Hepatocyte (in vitro differentiated cells): Measurements from ENCODE around the gene EPHA2. TPM values are rescaled to one million over a fixed set of nuclear protein-coding genes. Genes with fewer than 3 reads are reported as not detected.

Experiments
- DNase-seq: peaks from one replicate; pipeline ENCODE4 v3.0.0-alpha.2; 2016; ENCODE audit warnings: low spot score
- H2AFZ ChIP-seq: fragments of 200-600 bp; sonication (generic); 2 replicates; pipeline ENCODE4 v1.6.0; 2016; ENCODE audit warnings: antibody characterized with exemption, mild to moderate bottlenecking
- H3K27ac ChIP-seq: fragments of 200-600 bp; sonication (generic); 2 replicates; pipeline ENCODE4 v1.5.1; 2016; ENCODE audit warnings: mild to moderate bottlenecking
- H3K27me3 ChIP-seq: fragments of 200-600 bp; sonication (generic); 2 replicates; pipeline ENCODE4 v1.6.1; 2016
- H3K36me3 ChIP-seq: fragments of 200-600 bp; sonication (generic); replicated peaks from 2 replicates; pipeline ENCODE4 v1.5.1; 2016; ENCODE audit warnings: low read depth; ENCODE audit not compliant: insufficient read depth
- H3K4me1 ChIP-seq: fragments of 200-600 bp; sonication (generic); 2 replicates; pipeline ENCODE4 v1.5.1; 2016; ENCODE audit warnings: mild to moderate bottlenecking, moderate library complexity; ENCODE audit not compliant: insufficient read depth
- H3K4me2 ChIP-seq: fragments of 200-600 bp; sonication (generic); 2 replicates; pipeline ENCODE4 v1.6.0; 2016
- H3K4me3 ChIP-seq: fragments of 200-600 bp; sonication (generic); 2 replicates; pipeline ENCODE4 v1.5.1; 2016; ENCODE audit warnings: mild to moderate bottlenecking
- H3K79me2 ChIP-seq: fragments of 200-600 bp; sonication (generic); 2 replicates; pipeline ENCODE4 v1.6.0; 2017; ENCODE audit warnings: mild to moderate bottlenecking
- H3K9me2 ChIP-seq: fragments of 200-600 bp; sonication (generic); replicated peaks from 2 replicates; pipeline ENCODE4 v1.6.0; 2017; ENCODE audit warnings: mild to moderate bottlenecking; ENCODE audit not compliant: insufficient read depth
- H3K9me3 ChIP-seq: fragments of 200-600 bp; sonication (generic); 2 replicates; pipeline ENCODE4 v1.5.1; 2016; ENCODE audit warnings: low read depth, mild to moderate bottlenecking
- H4K20me1 ChIP-seq: fragments of 200-600 bp; sonication (generic); 2 replicates; pipeline ENCODE4 v1.6.0; 2016; ENCODE audit warnings: mild to moderate bottlenecking; ENCODE audit not compliant: insufficient read depth, poor library complexity, severe bottlenecking
- CTCF ChIP-seq: fragments of 200-600 bp; sonication (generic); IDR thresholded peaks from 2 replicates; pipeline ENCODE4 v1.5.1; 2016; ENCODE audit warnings: antibody characterized with exemption, mild to moderate bottlenecking; ENCODE audit not compliant: poor library complexity
- EZH2 ChIP-seq: fragments of 200-600 bp; sonication (generic); IDR thresholded peaks from 2 replicates; pipeline ENCODE4 v1.6.1; 2016; ENCODE audit warnings: antibody characterized with exemption, mild to moderate bottlenecking, borderline replicate concordance
- EZH2phosphoT487 ChIP-seq: fragments of 200-600 bp; sonication (generic); IDR thresholded peaks from one replicate; pipeline ENCODE4 v1.6.1; 2018; ENCODE audit warnings: antibody characterized with exemption, mild to moderate bottlenecking, low read depth, moderate library complexity; ENCODE audit not compliant: unreplicated experiment, severe bottlenecking
- WGBS: methylation state at CpG from one replicate; pipeline ENCODE4 v1.1.6; 2016; ENCODE audit warnings: low lambda C conversion rate; ENCODE audit errors: missing lambda C conversion rate; 5-methylcytosine and 5-hydroxymethylcytosine counted together
- polyA plus RNA-seq: library from polyadenylated mRNA; unstranded; fragments of >200 nt; fragmentation: Nextera tagmentation; extraction: Ambion mirVana; gene quantifications from 2 replicates; pipeline ENCODE4 v1.2.1, GENCODE V29; 2016
- total RNA-seq: library from RNA; depleted of rRNA; stranded (reverse); fragments of >200 nt; gene quantifications from 2 replicates; pipeline ENCODE4 v1.2.3, GENCODE V29; 2014

The EPHA2 gene
- total and polyA plus RNA-seq, 2 experiments from 2014 or later = 20.4 to 27.3 TPM

- Histone ChIP-seq H3K9me2 (no peaks in the 10 kb centered on the region), H4K20me1 (no peaks in the 10 kb centered on the region), H3K79me2 (no peaks in the 10 kb centered on the region), H3K9me3 (no peaks in the 10 kb centered on the region), H2AFZ (no peak overlapping the region), H3K4me2 (no peak overlapping the region), H3K4me3 (no peak overlapping the region), H3K4me1 (no peaks in the 10 kb centered on the region), H3K36me3 (no peaks in the 10 kb centered on the region), H3K27me3 (no peaks in the 10 kb centered on the region), H3K27ac (no peak overlapping the region)
- 96% methylated on average over 6 of the region's 6 CpGs for WGBS
- no peak for DNase-seq
- TF ChIP-seq EZH2phosphoT487 (no peak), EZH2 (no peak), CTCF (no peak)
Observed at GRCh38 chr1:16122916-16123315, 33.0 kb downstream of the EPHA2 start.

GRCh38 chr1:16122350-16122881, 33.5 kb downstream of the EPHA2 start:
- Histone ChIP-seq H4K20me1 (no peaks in the 10 kb centered on the region), H3K9me3 (no peaks in the 10 kb centered on the region), H3K27ac (no peak overlapping the region), H3K4me3 (no peak overlapping the region), H2AFZ (no peak overlapping the region), H3K27me3 (no peaks in the 10 kb centered on the region), H3K4me1 (no peaks in the 10 kb centered on the region), H3K36me3 (no peaks in the 10 kb centered on the region), H3K9me2 (no peaks in the 10 kb centered on the region), H3K4me2 (no peak overlapping the region), H3K79me2 (no peaks in the 10 kb centered on the region)
- TF ChIP-seq CTCF (no peak), EZH2 (no peak), EZH2phosphoT487 (no peak)
- no peak for DNase-seq
- 83% methylated on average over 4 of the region's 4 CpGs for WGBS

GRCh38 chr1:16120940-16121410, 34.9 kb downstream of the EPHA2 start:
- DNase-seq = no peak
- Histone ChIP-seq H3K4me3 (no peak overlapping the region), H4K20me1 (no peaks in the 10 kb centered on the region), H2AFZ (no peak overlapping the region), H3K9me2 (no peaks in the 10 kb centered on the region), H3K4me1 (peaks cover 2% of the 10 kb centered on the region), H3K9me3 (no peaks in the 10 kb centered on the region), H3K27ac (no peak overlapping the region), H3K36me3 (no peaks in the 10 kb centered on the region), H3K79me2 (no peaks in the 10 kb centered on the region), H3K4me2 (no peak overlapping the region), H3K27me3 (no peaks in the 10 kb centered on the region)
- TF ChIP-seq EZH2phosphoT487 = no peak
- no peak for TF ChIP-seq CTCF
- no peak for TF ChIP-seq EZH2
- WGBS = 65% methylated on average over 4 of the region's 4 CpGs

- no peak overlapping the region for H3K27ac ChIP-seq
- H3K36me3 ChIP-seq = no peaks in the 10 kb centered on the region
- H3K79me2 ChIP-seq = no peaks in the 10 kb centered on the region
- no peak overlapping the region for H3K4me3 ChIP-seq
- no peaks in the 10 kb centered on the region for H4K20me1 ChIP-seq
- DNase-seq = no peak
- H3K9me2 ChIP-seq = no peaks in the 10 kb centered on the region
- no peak for TF ChIP-seq EZH2
- TF ChIP-seq CTCF = no peak
- no peak for TF ChIP-seq EZH2phosphoT487
- H2AFZ ChIP-seq = no peak overlapping the region
- H3K4me1 ChIP-seq = peaks cover 6% of the 10 kb centered on the region
- H3K4me2 ChIP-seq = no peak overlapping the region
- WGBS = 89% methylated on average over 1 of the region's 1 CpG
- H3K27me3 ChIP-seq = no peaks in the 10 kb centered on the region
- H3K9me3 ChIP-seq = no peaks in the 10 kb centered on the region
Observed at GRCh38 chr1:16120407-16120806, 35.5 kb downstream of the EPHA2 start.
